Measurements from ENCODE around the gene CDKAL1. TPM values are rescaled to one million over a fixed set of nuclear protein-coding genes. Genes with fewer than 3 reads are reported as not detected.
"Not testable (repeated sequence)": the region's sequence is repeated elsewhere in the genome, so short reads cannot be mapped to it uniquely, and the experiment has no call there.

The CDKAL1 gene
- total and polyA plus RNA-seq, 4 donors = 3.0 to 21.7 (median 9.4) TPM

DNA sequence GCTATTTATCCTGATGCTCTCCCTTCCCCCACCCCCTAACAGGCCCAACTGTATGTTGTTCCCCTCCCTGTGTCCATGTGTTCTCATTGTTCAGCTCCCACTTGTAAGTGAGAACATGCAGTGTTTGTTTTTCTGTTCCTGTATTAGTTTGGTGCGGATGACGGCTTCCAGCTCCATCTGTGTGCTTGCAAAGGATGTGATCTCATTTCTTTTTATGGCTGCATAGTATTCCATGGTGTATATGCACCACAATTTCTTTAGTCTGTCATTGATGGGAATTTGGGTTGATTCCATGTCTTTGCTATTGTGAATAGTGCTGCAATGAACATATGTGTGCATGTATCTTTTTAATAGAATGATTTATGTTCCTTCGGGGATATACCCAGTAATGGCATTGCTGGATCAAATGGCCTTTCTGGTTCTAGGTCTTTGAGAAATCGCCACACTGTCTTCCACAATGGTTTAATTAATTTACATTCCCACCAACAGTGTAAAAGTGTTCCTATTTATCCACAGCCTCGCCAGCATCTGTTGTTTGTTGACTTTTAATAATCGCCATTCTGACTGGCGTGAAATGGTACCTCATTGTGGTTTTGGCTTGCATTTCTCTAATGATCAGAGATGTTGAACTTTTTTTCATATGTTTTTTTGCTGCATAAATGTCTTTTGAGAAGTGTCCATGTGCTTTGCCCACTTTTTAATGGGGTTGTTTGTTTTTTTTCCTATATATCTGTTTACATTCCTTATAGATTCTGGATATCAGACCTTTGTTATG, 115.6 kb downstream of the CDKAL1 start:
- H3K27me3 ChIP-seq (ENCODE audit: control insufficient read depth in 1 of 2, insufficient read depth in 2 of 2, low read length in 1 of 2); intact Hi-C loops (cut with DNase I): not testable (repeated sequence)
- WGBS, 2 donors = 83 to 99% methylated on average over 7 of the region's 7 CpGs

DNA sequence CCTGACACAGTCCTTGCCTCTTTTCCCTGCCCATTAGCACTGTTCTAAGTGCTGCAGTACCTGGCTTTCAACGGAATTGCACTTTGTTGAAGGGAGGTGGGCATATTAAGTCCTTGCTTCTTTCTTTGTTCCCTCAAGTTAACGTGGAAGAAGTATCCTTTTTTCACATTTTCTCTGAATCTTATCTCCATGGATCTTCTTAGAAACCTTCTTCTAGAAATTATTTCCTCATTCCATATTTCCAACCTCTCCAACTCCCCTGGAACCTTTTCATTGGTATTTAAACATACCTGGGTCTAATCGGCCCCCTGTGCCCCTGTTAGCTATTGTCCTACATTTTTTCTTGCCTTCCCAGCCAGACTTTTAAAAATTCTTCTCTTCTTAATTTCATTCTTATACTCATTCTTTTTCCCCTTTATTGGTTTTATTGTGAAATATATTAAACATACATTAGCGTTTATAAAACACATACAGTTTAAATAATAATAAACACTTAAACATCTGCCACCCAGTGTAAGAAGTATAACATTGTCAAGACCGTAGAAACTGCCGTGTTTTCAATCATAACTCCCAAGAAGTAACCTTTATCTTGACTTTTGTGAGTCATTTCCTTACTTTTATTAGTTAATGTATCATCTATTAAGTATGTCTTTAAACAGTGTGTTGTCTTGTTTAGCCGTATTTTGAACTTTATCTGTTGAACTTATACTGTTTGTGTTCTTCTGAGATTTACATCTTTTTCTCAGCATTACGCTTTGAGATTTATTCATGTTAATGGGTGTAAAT, 118.2 kb downstream of the CDKAL1 start:
- H3K36me3 ChIP-seq (ENCODE audit: control insufficient read depth in 1 of 2, insufficient read depth in 2 of 2, low read length in 1 of 2) = no peaks in the 10 kb centered on the region

More for the DNA sequence above, 115.6 kb downstream of the CDKAL1 start:
- H3K27ac ChIP-seq (ENCODE audit: low read depth in 1 of 2, low read length in 2 of 2); H3K36me3 ChIP-seq (ENCODE audit: control insufficient read depth in 1 of 2, insufficient read depth in 2 of 2, low read length in 1 of 2); H3K4me3 ChIP-seq (ENCODE audit: low read length in 2 of 2); ATAC-seq (ENCODE audit: low FRiP score); H3K4me1 ChIP-seq (ENCODE audit: control insufficient read depth in 1 of 2, insufficient read depth in 2 of 2, low read length in 2 of 2); DNase-seq; H3K9me3 ChIP-seq (ENCODE audit: control insufficient read depth, low read length): not testable (repeated sequence)

DNA sequence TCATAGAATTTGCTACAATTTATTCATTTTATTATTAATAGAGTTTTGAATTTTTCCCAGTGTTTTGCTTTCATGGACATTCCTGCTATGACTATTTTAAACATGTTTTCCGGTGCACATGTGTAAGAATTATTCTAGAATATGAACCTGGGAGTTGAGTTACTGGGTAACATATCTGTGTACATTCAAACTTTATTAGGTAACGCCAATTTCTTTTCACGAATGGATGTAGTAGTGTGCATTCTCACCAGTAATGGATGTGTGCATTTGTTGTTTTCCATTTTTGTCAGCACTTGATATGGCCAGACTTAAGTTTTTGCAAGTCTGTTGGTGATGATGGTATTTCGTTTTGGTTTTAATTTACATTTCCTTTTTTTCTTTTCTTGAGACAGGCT, 118.8 kb downstream of the CDKAL1 start:
- Histone ChIP-seq H3K27ac (ENCODE audit: low read depth in 1 of 2, low read length in 2 of 2) (no peak overlapping the region), H3K36me3 (ENCODE audit: control insufficient read depth in 1 of 2, insufficient read depth in 2 of 2, low read length in 1 of 2) (no peaks in the 10 kb centered on the region), H3K4me1 (ENCODE audit: control insufficient read depth in 1 of 2, insufficient read depth in 2 of 2, low read length in 2 of 2) (no peaks in the 10 kb centered on the region), H3K9me3 (ENCODE audit: control insufficient read depth, low read length) (no peaks in the 10 kb centered on the region), H3K4me3 (ENCODE audit: low read length in 2 of 2) (no peak overlapping the region), H3K27me3 (ENCODE audit: control insufficient read depth in 1 of 2, insufficient read depth in 2 of 2, low read length in 1 of 2) (no peaks in the 10 kb centered on the region)
- WGBS, 2 donors = 80 to 84% methylated on average over 4 of the region's 4 CpGs
- no peak for ATAC-seq (ENCODE audit: low FRiP score)
- intact Hi-C loops (cut with DNase I) = no loop called here
- DNase-seq = no peak

More for the DNA sequence above, 118.2 kb downstream of the CDKAL1 start:
- Histone ChIP-seq H3K27me3 (ENCODE audit: control insufficient read depth in 1 of 2, insufficient read depth in 2 of 2, low read length in 1 of 2) (no peaks in the 10 kb centered on the region), H3K9me3 (ENCODE audit: control insufficient read depth, low read length) (no peaks in the 10 kb centered on the region), H3K4me3 (ENCODE audit: low read length in 2 of 2) (no peak overlapping the region), H3K4me1 (ENCODE audit: control insufficient read depth in 1 of 2, insufficient read depth in 2 of 2, low read length in 2 of 2) (no peaks in the 10 kb centered on the region), H3K27ac (ENCODE audit: low read depth in 1 of 2, low read length in 2 of 2) (no peak overlapping the region)
- intact Hi-C loops (cut with DNase I) = no loop called here
- DNase-seq (no peak), ATAC-seq (ENCODE audit: low FRiP score) (no peak)
- 63 to 65% methylated on average over 8 of the region's 8 CpGs for WGBS, 2 donors

DNA sequence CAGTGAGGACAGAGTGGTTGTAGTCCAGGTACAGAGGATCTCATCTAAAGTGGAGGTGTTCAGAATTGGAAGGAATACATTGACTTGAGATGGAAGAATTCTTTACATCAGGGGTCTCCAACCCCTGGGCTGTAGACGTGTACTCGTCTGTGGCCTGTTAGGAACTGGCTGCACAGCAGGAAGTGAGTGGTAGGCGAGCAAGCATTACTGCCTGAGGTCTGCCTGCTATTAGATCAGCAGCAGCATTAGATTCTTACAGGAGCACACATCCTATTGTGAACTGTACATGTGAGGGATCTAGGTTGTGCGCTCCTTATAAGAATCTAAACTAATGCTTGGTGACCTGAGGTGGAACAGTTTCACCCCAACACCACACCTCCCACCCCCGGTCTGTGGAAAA, 121.1 kb downstream of the CDKAL1 start:
- intact Hi-C loops (cut with DNase I) = no loop called here
- ATAC-seq (ENCODE audit: low FRiP score) (no peak), DNase-seq (no peak)
- WGBS, 2 donors = 93 to 96% methylated on average over 5 of the region's 5 CpGs
- Histone ChIP-seq H3K9me3 (ENCODE audit: control insufficient read depth, low read length) (no peaks in the 10 kb centered on the region), H3K4me1 (ENCODE audit: control insufficient read depth in 1 of 2, insufficient read depth in 2 of 2, low read length in 2 of 2) (no peaks in the 10 kb centered on the region), H3K36me3 (ENCODE audit: control insufficient read depth in 1 of 2, insufficient read depth in 2 of 2, low read length in 1 of 2) (no peaks in the 10 kb centered on the region), H3K27me3 (ENCODE audit: control insufficient read depth in 1 of 2, insufficient read depth in 2 of 2, low read length in 1 of 2) (no peaks in the 10 kb centered on the region), H3K27ac (ENCODE audit: low read depth in 1 of 2, low read length in 2 of 2) (no peak overlapping the region), H3K4me3 (ENCODE audit: low read length in 2 of 2) (no peak overlapping the region)

DNA sequence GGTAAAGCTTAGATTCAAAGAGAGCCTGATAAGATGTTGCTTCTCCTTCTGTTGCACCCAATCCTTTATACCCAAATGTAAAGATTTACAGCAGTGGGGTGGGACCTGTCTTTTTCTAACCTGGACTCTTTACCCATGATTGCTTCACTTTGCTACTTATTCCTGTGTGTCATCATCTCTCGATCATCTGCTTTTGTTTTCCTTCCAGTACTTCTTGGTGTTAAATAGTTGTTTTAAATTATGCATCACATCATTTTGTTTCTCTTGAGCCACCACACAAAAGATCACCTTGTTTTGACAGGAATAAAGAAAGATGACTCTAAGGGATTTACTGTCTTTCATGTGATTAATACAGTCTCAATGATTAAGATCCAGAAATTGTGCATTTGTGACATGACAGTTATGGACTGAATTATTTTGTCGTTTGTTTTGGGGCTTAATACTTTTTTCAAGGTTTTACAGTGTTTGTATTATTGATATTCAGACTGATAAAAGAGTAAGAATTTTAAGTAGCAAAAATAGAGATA, 123.1 kb downstream of the CDKAL1 start:
- H3K27ac ChIP-seq (ENCODE audit: low read depth in 1 of 2, low read length in 2 of 2) = no peak overlapping the region
- intact Hi-C loops (cut with DNase I) = no loop called here
- WGBS, 2 donors = 89 to 92% methylated on average over 2 of the region's 2 CpGs
- ATAC-seq (ENCODE audit: low FRiP score) (no peak), DNase-seq (no peak)
- H3K36me3 ChIP-seq (ENCODE audit: control insufficient read depth in 1 of 2, insufficient read depth in 2 of 2, low read length in 1 of 2) = no peaks in the 10 kb centered on the region
- no peaks in the 10 kb centered on the region for H3K27me3 ChIP-seq (ENCODE audit: control insufficient read depth in 1 of 2, insufficient read depth in 2 of 2, low read length in 1 of 2)
- no peaks in the 10 kb centered on the region for H3K9me3 ChIP-seq (ENCODE audit: control insufficient read depth, low read length)
- no peaks in the 10 kb centered on the region for H3K4me1 ChIP-seq (ENCODE audit: control insufficient read depth in 1 of 2, insufficient read depth in 2 of 2, low read length in 2 of 2)
- H3K4me3 ChIP-seq (ENCODE audit: low read length in 2 of 2) = no peak overlapping the region

DNA sequence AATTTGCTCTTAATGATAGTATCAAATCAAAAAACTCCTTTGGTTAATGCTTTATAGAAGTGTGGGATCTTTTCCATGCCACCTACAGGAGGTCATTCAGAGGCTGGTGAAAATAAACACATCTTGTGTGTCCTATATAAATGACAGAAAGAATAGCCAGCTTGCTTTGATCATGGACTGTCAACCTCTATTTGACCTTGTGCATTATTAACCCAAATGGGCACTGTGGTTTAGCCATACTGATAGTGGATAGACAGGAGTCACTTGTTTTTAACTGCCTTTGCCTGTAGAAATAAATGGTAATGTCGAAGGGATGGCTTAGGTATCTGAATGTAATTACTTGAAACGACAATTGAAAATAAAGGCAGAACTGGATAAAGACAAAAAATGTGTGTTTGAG, 123.8 kb downstream of the CDKAL1 start:
- intact Hi-C loops (cut with DNase I) = no loop called here
- Histone ChIP-seq H3K4me3 (ENCODE audit: low read length in 2 of 2) (no peak overlapping the region), H3K27me3 (ENCODE audit: control insufficient read depth in 1 of 2, insufficient read depth in 2 of 2, low read length in 1 of 2) (no peaks in the 10 kb centered on the region), H3K36me3 (ENCODE audit: control insufficient read depth in 1 of 2, insufficient read depth in 2 of 2, low read length in 1 of 2) (no peaks in the 10 kb centered on the region), H3K9me3 (ENCODE audit: control insufficient read depth, low read length) (no peaks in the 10 kb centered on the region), H3K27ac (ENCODE audit: low read depth in 1 of 2, low read length in 2 of 2) (no peak overlapping the region), H3K4me1 (ENCODE audit: control insufficient read depth in 1 of 2, insufficient read depth in 2 of 2, low read length in 2 of 2) (no peaks in the 10 kb centered on the region)
- DNase-seq (no peak), ATAC-seq (ENCODE audit: low FRiP score) (no peak)
- 92 to 96% methylated on average over 2 of the region's 2 CpGs for WGBS, 2 donors

DNA sequence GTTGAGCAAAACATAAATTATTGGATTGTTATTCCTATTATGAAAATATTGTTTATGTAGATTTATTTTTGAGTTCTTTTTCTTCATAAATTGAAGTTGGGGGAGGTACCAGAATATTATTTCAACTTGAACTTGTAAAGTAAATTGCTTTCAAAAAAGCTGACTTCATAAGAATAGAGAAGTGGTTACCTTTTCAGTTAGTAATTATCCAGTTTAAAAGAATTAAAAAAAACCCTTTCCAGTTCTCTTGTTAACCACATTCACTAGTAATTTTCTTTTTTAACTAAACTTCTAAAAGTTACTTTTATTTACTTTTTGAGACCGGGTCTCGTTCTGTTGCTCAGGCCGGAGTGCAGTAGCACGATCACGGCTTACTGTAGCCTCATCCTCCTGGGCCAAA, 124.3 kb downstream of the CDKAL1 start:
- no peaks in the 10 kb centered on the region for H3K4me1 ChIP-seq (ENCODE audit: control insufficient read depth in 1 of 2, insufficient read depth in 2 of 2, low read length in 2 of 2)
- no peak overlapping the region for H3K4me3 ChIP-seq (ENCODE audit: low read length in 2 of 2)
- ATAC-seq (ENCODE audit: low FRiP score) (no peak), DNase-seq (no peak)
- H3K36me3 ChIP-seq (ENCODE audit: control insufficient read depth in 1 of 2, insufficient read depth in 2 of 2, low read length in 1 of 2) = no peaks in the 10 kb centered on the region
- intact Hi-C loops (cut with DNase I) = no loop called here
- 97% methylated on average over 5 of the region's 5 CpGs for WGBS, 2 donors
- H3K27me3 ChIP-seq (ENCODE audit: control insufficient read depth in 1 of 2, insufficient read depth in 2 of 2, low read length in 1 of 2) = no peaks in the 10 kb centered on the region
- no peak overlapping the region for H3K27ac ChIP-seq (ENCODE audit: low read depth in 1 of 2, low read length in 2 of 2)
- no peaks in the 10 kb centered on the region for H3K9me3 ChIP-seq (ENCODE audit: control insufficient read depth, low read length)

DNA sequence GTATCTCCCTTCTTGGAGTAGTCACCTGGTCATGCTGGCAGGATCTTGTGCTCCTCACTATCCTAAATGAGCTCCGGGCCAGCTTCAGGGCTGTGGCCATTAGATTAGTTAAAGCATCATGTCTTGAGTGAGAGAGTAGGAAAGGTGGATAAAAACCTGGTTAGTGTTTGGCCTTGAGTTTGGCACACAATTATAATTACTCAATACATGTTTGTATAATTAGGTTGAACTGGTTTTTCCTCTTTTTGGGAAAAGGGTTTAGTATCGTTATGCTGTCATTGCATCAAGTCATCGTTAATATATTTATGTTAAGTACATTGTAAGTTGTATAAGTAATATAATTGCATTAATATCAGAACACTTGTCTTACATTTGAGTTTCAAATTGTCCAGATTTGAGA, 126.3 kb downstream of the CDKAL1 start:
- no peak overlapping the region for H3K4me3 ChIP-seq (ENCODE audit: low read length in 2 of 2)
- H3K36me3 ChIP-seq (ENCODE audit: control insufficient read depth in 1 of 2, insufficient read depth in 2 of 2, low read length in 1 of 2) = no peaks in the 10 kb centered on the region
- DNase-seq (no peak), ATAC-seq (ENCODE audit: low FRiP score) (no peak)
- WGBS, 2 donors = 94 to 96% methylated on average over 3 of the region's 3 CpGs
- intact Hi-C loops (cut with DNase I) = no loop called here
- H3K4me1 ChIP-seq (ENCODE audit: control insufficient read depth in 1 of 2, insufficient read depth in 2 of 2, low read length in 2 of 2) = no peaks in the 10 kb centered on the region
- H3K27ac ChIP-seq (ENCODE audit: low read depth in 1 of 2, low read length in 2 of 2) = no peak overlapping the region
- H3K9me3 ChIP-seq (ENCODE audit: control insufficient read depth, low read length) = no peaks in the 10 kb centered on the region
- H3K27me3 ChIP-seq (ENCODE audit: control insufficient read depth in 1 of 2, insufficient read depth in 2 of 2, low read length in 1 of 2) = no peaks in the 10 kb centered on the region

DNA sequence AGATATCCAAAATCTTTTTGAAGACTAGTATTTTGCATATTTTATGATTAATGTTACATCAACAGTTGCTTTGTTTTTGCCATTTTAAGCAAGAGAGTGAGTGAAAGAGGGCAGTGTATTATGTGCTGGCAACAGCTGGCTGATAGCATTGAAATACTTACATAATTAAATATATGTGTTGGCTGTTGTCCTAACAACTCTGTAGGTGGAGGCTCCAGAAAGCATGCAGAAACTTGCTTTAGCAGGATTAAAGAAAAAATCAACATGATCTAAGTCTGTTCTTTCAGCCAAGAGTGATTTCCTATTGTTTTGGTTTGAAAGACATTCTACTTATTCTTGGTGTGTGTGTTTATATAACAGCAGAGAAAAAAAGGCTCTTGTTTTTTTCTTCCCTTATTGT, 127.5 kb downstream of the CDKAL1 start:
- Histone ChIP-seq H3K27me3 (ENCODE audit: control insufficient read depth in 1 of 2, insufficient read depth in 2 of 2, low read length in 1 of 2) (no peaks in the 10 kb centered on the region), H3K27ac (ENCODE audit: low read depth in 1 of 2, low read length in 2 of 2) (no peak overlapping the region), H3K9me3 (ENCODE audit: control insufficient read depth, low read length) (no peaks in the 10 kb centered on the region), H3K36me3 (ENCODE audit: control insufficient read depth in 1 of 2, insufficient read depth in 2 of 2, low read length in 1 of 2) (no peaks in the 10 kb centered on the region), H3K4me3 (ENCODE audit: low read length in 2 of 2) (no peak overlapping the region), H3K4me1 (ENCODE audit: control insufficient read depth in 1 of 2, insufficient read depth in 2 of 2, low read length in 2 of 2) (no peaks in the 10 kb centered on the region)
- intact Hi-C loops (cut with DNase I) = no loop called here
- DNase-seq (no peak), ATAC-seq (ENCODE audit: low FRiP score) (no peak)
